Keratinocyte (primary cell): ENCODE measurements around the gene SYMPK. TPM values are rescaled to one million over a fixed set of nuclear protein-coding genes. Genes with fewer than 3 reads are reported as not detected.

Experiments
- DNase-seq: peaks from one replicate; pipeline ENCODE4 v3.0.0-alpha.2; 2011; ENCODE audit warnings: low read depth, missing footprints, low spot score
- FAIRE-seq: peaks from 2 replicates; lab custom pipeline; 2011; peaks lifted over from hg19 to GRCh38; lab: Jason Lieb, UNC
- H2AFZ ChIP-seq: 2 replicates; pipeline ENCODE4 v1.6.0; 2012; ENCODE audit warnings: low read length, control low read depth, inconsistent platforms; ENCODE audit not compliant: control insufficient read depth
- H3K27ac ChIP-seq: 2 replicates; pipeline ENCODE4 v1.5.1; 2011; ENCODE audit warnings: low read length; ENCODE audit not compliant: control insufficient read depth, insufficient read depth
- H3K27me3 ChIP-seq: 3 replicates; pipeline ENCODE4 v1.6.0; 2011; ENCODE audit warnings: low read length; ENCODE audit not compliant: control insufficient read depth, insufficient read depth; ENCODE audit errors: extremely low read depth
- H3K36me3 ChIP-seq, 2 experiments: 2 replicates in 1 of 2; 3 replicates in 1 of 2; pipeline ENCODE4 v1.5.1; 2011; ENCODE audit warnings: low read length in 2 of 2, mild to moderate bottlenecking in 1 of 2; ENCODE audit not compliant: control insufficient read depth in 2 of 2, insufficient read depth in 2 of 2; ENCODE audit errors: extremely low read depth in 1 of 2
- H3K4me1 ChIP-seq: 3 replicates; pipeline ENCODE4 v1.5.1; 2011; ENCODE audit warnings: low read length; ENCODE audit not compliant: control insufficient read depth, insufficient read depth; ENCODE audit errors: extremely low read depth
- H3K4me2 ChIP-seq: 3 replicates; pipeline ENCODE4 v1.6.0; 2011; ENCODE audit warnings: low read depth, low read length; ENCODE audit not compliant: control insufficient read depth, insufficient read depth; ENCODE audit errors: extremely low read depth
- H3K4me3 ChIP-seq, 3 experiments: fragments of 200-600 bp in 1 of 3; sonication (generic) in 1 of 3; 2 replicates in 2 of 3; 3 replicates in 1 of 3; pipeline ENCODE4 v1.5.1; 2011 to 2016; ENCODE audit warnings: low read length in 3 of 3, mild to moderate bottlenecking in 3 of 3, control low read depth in 2 of 3, inconsistent platforms in 1 of 3, low read depth in 1 of 3, mixed read lengths in 1 of 3, mixed run types in 1 of 3, moderate library complexity in 1 of 3; ENCODE audit not compliant: control insufficient read depth in 2 of 3, insufficient read depth in 2 of 3; ENCODE audit errors: extremely low read depth in 1 of 3
- H3K79me2 ChIP-seq: 2 replicates; pipeline ENCODE4 v1.6.0; 2012; ENCODE audit warnings: low read length; ENCODE audit not compliant: control insufficient read depth, insufficient read depth
- H3K9ac ChIP-seq: 3 replicates; pipeline ENCODE4 v1.6.0; 2011; ENCODE audit warnings: low read length; ENCODE audit not compliant: control insufficient read depth, insufficient read depth; ENCODE audit errors: extremely low read depth
- H3K9me1 ChIP-seq: 3 replicates; pipeline ENCODE4 v1.6.0; 2011; ENCODE audit warnings: low read length; ENCODE audit not compliant: control insufficient read depth, insufficient read depth; ENCODE audit errors: extremely low read depth
- H3K9me3 ChIP-seq: 2 replicates; pipeline ENCODE4 v1.5.1; 2012; ENCODE audit warnings: low read depth, low read length; ENCODE audit not compliant: control insufficient read depth
- H4K20me1 ChIP-seq: 3 replicates; pipeline ENCODE4 v1.6.0; 2011; ENCODE audit warnings: low read length; ENCODE audit not compliant: control insufficient read depth, insufficient read depth; ENCODE audit errors: extremely low read depth
- EZH2 ChIP-seq: IDR thresholded peaks from one replicate; pipeline ENCODE4 v1.6.1; 2012; ENCODE audit warnings: inconsistent platforms, mild to moderate bottlenecking, low read length, moderate library complexity
- dilution Hi-C: fragments of 300-500 bp; cut with MboI; formaldehyde crosslinking; loops from one replicate; pipeline ENCODE4 v1.7.0; 2020; ENCODE audit warnings: low sequenced_read_pairs; ENCODE audit not compliant: extremely low pct_ligation_motif_present
- polyA plus RNA-seq, 5 experiments: library from polyadenylated mRNA; depleted of rRNA in 3 of 5; stranded (reverse) in 3 of 5; stranded (forward) in 1 of 5; unstranded in 1 of 5; fragments of >200 nt; gene quantifications; 1 replicate in 1 of 5; 2 replicates in 3 of 5; 3 replicates in 1 of 5; pipeline versions ENCODE4 v1.2.1 to v1.2.3, GENCODE V29; 2011 to 2012; ENCODE audit warnings: missing spikeins in 2 of 5, low read depth in 1 of 5, low replicate concordance in 1 of 5
- TF ChIP-seq, protein P1 (sequence below), 3 experiments: IDR thresholded peaks in 1 of 3; conservative IDR thresholded peaks in 1 of 3; optimal IDR thresholded peaks in 1 of 3; 2 replicates in 2 of 3; 3 replicates in 1 of 3; pipeline versions ENCODE3 to v1.5.1; 2011; ENCODE audit warnings: low read length in 3 of 3, mild to moderate bottlenecking in 3 of 3, moderate library complexity in 2 of 3, control low read depth in 1 of 3, inconsistent platforms in 1 of 3; ENCODE audit not compliant: insufficient read depth in 2 of 3; ENCODE audit errors: extremely low read depth in 1 of 3

SYMPK gene
- polyA plus RNA-seq, 1 donor (not counting 4 experiments of a cell fraction or from before 2014, with no cell fraction given), result 56.0 TPM

DNA sequence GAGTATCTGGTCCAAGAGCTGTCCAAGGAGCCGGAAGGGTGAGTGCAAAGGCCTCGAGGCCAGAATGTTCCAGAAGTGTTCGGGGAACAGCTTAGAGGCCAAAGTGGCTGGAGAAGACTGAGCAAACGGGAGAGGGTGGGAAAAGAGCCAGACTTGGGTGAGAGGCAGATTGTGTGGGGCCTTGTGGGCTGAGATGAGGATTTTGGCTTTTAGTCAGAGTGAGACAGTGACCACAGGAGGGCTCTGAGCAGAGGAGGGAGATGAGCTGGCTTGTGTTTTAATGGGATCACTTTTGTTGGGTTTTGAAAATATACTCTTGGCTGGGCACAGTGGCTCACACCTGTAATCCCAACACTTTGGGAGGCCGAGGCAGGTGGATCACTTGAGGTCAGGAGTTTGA, 46.0 kb upstream of the SYMPK start:
- H3K9me1 ChIP-seq, result no peaks in the 10 kb centered on the region
- H2AFZ ChIP-seq, result no peak overlapping the region
- no peak for TF ChIP-seq EZH2
- TF ChIP-seq, protein P1, sequence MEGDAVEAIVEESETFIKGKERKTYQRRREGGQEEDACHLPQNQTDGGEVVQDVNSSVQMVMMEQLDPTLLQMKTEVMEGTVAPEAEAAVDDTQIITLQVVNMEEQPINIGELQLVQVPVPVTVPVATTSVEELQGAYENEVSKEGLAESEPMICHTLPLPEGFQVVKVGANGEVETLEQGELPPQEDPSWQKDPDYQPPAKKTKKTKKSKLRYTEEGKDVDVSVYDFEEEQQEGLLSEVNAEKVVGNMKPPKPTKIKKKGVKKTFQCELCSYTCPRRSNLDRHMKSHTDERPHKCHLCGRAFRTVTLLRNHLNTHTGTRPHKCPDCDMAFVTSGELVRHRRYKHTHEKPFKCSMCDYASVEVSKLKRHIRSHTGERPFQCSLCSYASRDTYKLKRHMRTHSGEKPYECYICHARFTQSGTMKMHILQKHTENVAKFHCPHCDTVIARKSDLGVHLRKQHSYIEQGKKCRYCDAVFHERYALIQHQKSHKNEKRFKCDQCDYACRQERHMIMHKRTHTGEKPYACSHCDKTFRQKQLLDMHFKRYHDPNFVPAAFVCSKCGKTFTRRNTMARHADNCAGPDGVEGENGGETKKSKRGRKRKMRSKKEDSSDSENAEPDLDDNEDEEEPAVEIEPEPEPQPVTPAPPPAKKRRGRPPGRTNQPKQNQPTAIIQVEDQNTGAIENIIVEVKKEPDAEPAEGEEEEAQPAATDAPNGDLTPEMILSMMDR (optimal IDR thresholded peaks at IDR 0.05 in 1 of 3, IDR thresholded peaks at IDR 0.05 in 1 of 3, conservative IDR thresholded peaks at IDR 0.05 in 1 of 3; ENCODE audit: extremely low read depth in 1 of 3, insufficient read depth in 2 of 3, low read length in 3 of 3), result peak in 1 of 3 experiments; percentile 57
- H3K27me3 ChIP-seq, result peaks cover 6% of the 10 kb centered on the region
- H3K27ac ChIP-seq, result no peak overlapping the region
- H3K4me3 ChIP-seq, result no peak overlapping the region
- no peak overlapping the region for H3K4me2 ChIP-seq
- H3K9me3 ChIP-seq, result no peaks in the 10 kb centered on the region
- dilution Hi-C loops, result no loop called here
- no peaks in the 10 kb centered on the region for H3K4me1 ChIP-seq
- FAIRE-seq, result no peak
- no peaks in the 10 kb centered on the region for H3K79me2 ChIP-seq
- no peak overlapping the region for H3K9ac ChIP-seq
- H3K36me3 ChIP-seq, result no peaks in the 10 kb centered on the region
- H4K20me1 ChIP-seq, result no peaks in the 10 kb centered on the region
- no peak for DNase-seq

- Histone ChIP-seq H3K36me3 (no peaks in the 10 kb centered on the region), H3K4me3 (no peak overlapping the region), H3K4me2 (no peak overlapping the region), H3K27me3 (peaks cover 6% of the 10 kb centered on the region), H3K79me2 (no peaks in the 10 kb centered on the region), H2AFZ (no peak overlapping the region), H4K20me1 (no peaks in the 10 kb centered on the region), H3K4me1 (peaks cover 6% of the 10 kb centered on the region), H3K9me1 (no peaks in the 10 kb centered on the region), H3K9ac (no peak overlapping the region), H3K9me3 (no peaks in the 10 kb centered on the region), H3K27ac (no peak overlapping the region)
- TF ChIP-seq, protein P1 (optimal IDR thresholded peaks at IDR 0.05 in 1 of 3, IDR thresholded peaks at IDR 0.05 in 1 of 3, conservative IDR thresholded peaks at IDR 0.05 in 1 of 3; ENCODE audit: extremely low read depth in 1 of 3, insufficient read depth in 2 of 3, low read length in 3 of 3), result no peak
- no peak for TF ChIP-seq EZH2
- no peak for DNase-seq
- dilution Hi-C loops, result no loop called here
- no peak for FAIRE-seq
Observed at GRCh38 chr19:45906221-45906620, 43.3 kb upstream of the SYMPK start.
